HepG2 (cell line): ENCODE measurements around the gene NKX6-2. TPM values are rescaled to one million over a fixed set of nuclear protein-coding genes. Genes with fewer than 3 reads are reported as not detected.

Source experiments
- ATAC-seq: fragments of 200-7000 bp; cut with Tn5 transposase; 3 replicates; pipeline ENCODE4 v1.9.1; 2020; ENCODE audit warnings: mild to moderate bottlenecking, moderate library complexity
- BruUV-seq: library from RNA; stranded (reverse); fragments of 400-500 nt; replicated peaks from 2 replicates; lab custom pipeline; 2021; lab: Mats Ljungman, UMichigan
- CTCF ChIA-PET: fragments of 300-600 bp; formaldehyde crosslinking; extraction: SDS; loops from one replicate; lab custom pipeline; 2021; ENCODE audit warnings: low total read pairs, inconsistent platforms, low intra/inter-chr PET ratio; lab: Yijun Ruan, JAX
- POLR2A ChIA-PET: fragments of 350-600 bp; sonication (Branson Sonifier 250); formaldehyde crosslinking; loops from one replicate; lab custom pipeline; 2020; ENCODE audit warnings: antibody characterized with exemption, inconsistent platforms; lab: Yijun Ruan, JAX
- DNase-seq: peaks from one replicate; pipeline ENCODE4 v3.0.0-alpha.2; 2015; ENCODE audit warnings: low spot score
- FAIRE-seq: peaks from 3 replicates; lab custom pipeline; 2011; peaks lifted over from hg19 to GRCh38; lab: Jason Lieb, UNC
- H2AFZ ChIP-seq: one replicate; pipeline ENCODE4 v1.6.1; 2011; ENCODE audit warnings: low read length, inconsistent platforms
- H3K27ac ChIP-seq: fragments of 300-600 bp; 3 replicates; pipeline ENCODE4 v1.8.0; 2011; ENCODE audit warnings: mixed run types, mild to moderate bottlenecking, mixed read lengths, low read length, inconsistent platforms; ENCODE audit not compliant: insufficient read depth; ENCODE audit errors: extremely low read length
- H3K27me3 ChIP-seq, 2 experiments: fragments of 200-600 bp in 1 of 2; 2 replicates in 1 of 2; 3 replicates in 1 of 2; pipeline versions ENCODE4 v1.6.0 to v1.8.0; 2011; ENCODE audit warnings: low read length in 2 of 2, mild to moderate bottlenecking in 2 of 2, moderate library complexity in 2 of 2, inconsistent platforms in 1 of 2; ENCODE audit not compliant: insufficient read depth in 2 of 2, control insufficient read depth in 1 of 2
- H3K36me3 ChIP-seq, 2 experiments: fragments of 200-600 bp in 1 of 2; replicated peaks in 1 of 2; 2 replicates in 1 of 2; 3 replicates in 1 of 2; pipeline versions ENCODE4 v1.5.1 to v1.8.0; 2011; ENCODE audit warnings: low read length in 2 of 2, inconsistent platforms in 1 of 2; ENCODE audit not compliant: insufficient read depth in 2 of 2, control insufficient read depth in 1 of 2
- H3K4me1 ChIP-seq: 2 replicates; pipeline ENCODE4 v1.5.1; 2012; ENCODE audit warnings: low read length, inconsistent platforms; ENCODE audit not compliant: insufficient read depth
- H3K4me2 ChIP-seq: 2 replicates; pipeline ENCODE4 v1.6.0; 2011; ENCODE audit warnings: low read depth, low read length, inconsistent platforms
- H3K4me3 ChIP-seq, 3 experiments: fragments of 200-600 bp in 1 of 3; sonication (generic), shearing (Covaris generic) in 1 of 3; replicated peaks in 1 of 3; 2 replicates each; pipeline ENCODE4 v1.5.1; 2011 to 2016; ENCODE audit warnings: low read length in 3 of 3, inconsistent platforms in 2 of 3, low read depth in 2 of 3, mild to moderate bottlenecking in 2 of 3, control low read depth in 1 of 3, mixed read lengths in 1 of 3; ENCODE audit not compliant: insufficient read depth in 1 of 3
- H3K79me2 ChIP-seq: one replicate; pipeline ENCODE4 v1.6.1; 2011; ENCODE audit warnings: low read length, inconsistent platforms; ENCODE audit not compliant: insufficient read depth
- H3K9ac ChIP-seq: 2 replicates; pipeline ENCODE4 v1.6.0; 2011; ENCODE audit warnings: mild to moderate bottlenecking, low read depth, low read length, inconsistent platforms; ENCODE audit not compliant: insufficient read depth
- H3K9me3 ChIP-seq: 2 replicates; pipeline ENCODE4 v1.5.1; 2012; ENCODE audit warnings: mild to moderate bottlenecking, low read length
- H4K20me1 ChIP-seq: 2 replicates; pipeline ENCODE4 v1.6.0; 2011; ENCODE audit warnings: inconsistent platforms, mild to moderate bottlenecking, low read length, moderate library complexity; ENCODE audit not compliant: insufficient read depth
- NR2C2 ChIP-seq: sonication (generic); formaldehyde crosslinking; IDR thresholded peaks from 2 replicates; pipeline ENCODE4 v1.4.0; 2020; ENCODE audit warnings: missing genetic modification reagents, mild to moderate bottlenecking, moderate library complexity, borderline replicate concordance
- PPARG ChIP-seq: conservative IDR thresholded peaks from 2 replicates; pipeline ENCODE4 v1.6.1; 2016; ENCODE audit warnings: missing biosample characterization, missing genetic modification reagents
- ZMYM2 ChIP-seq: sonication (generic); formaldehyde crosslinking; IDR thresholded peaks from 2 replicates; pipeline ENCODE4 v1.8.0; 2022; ENCODE audit warnings: mild to moderate bottlenecking, missing genetic modification reagents
- ZNF644 ChIP-seq: IDR thresholded peaks from 2 replicates; pipeline ENCODE4 v1.6.1; 2016; ENCODE audit warnings: low read depth
- ZSCAN9 ChIP-seq: IDR thresholded peaks from 2 replicates; pipeline ENCODE4 v1.6.1; 2016; ENCODE audit warnings: borderline replicate concordance
- WGBS: methylation state at CpG from one replicate; pipeline ENCODE4 v1.1.6; 2017; ENCODE audit warnings: low lambda C conversion rate; 5-methylcytosine and 5-hydroxymethylcytosine counted together
- in situ Hi-C: cut with HindIII; loops from 2 replicates; pipeline ENCODE4 v1.10.0; 2017; ENCODE audit warnings: low pct_unique_long_range_greater_than_20kb; ENCODE audit not compliant: extremely low pct_ligation_motif_present
- intact Hi-C: fragments of 100-400 bp; cut with micrococcal nuclease; formaldehyde crosslinking; loops from one replicate; pipeline ENCODE4 v1.10.0; 2022; ENCODE audit not compliant: unreplicated experiment
- polyA plus RNA-seq, 8 experiments: library from polyadenylated mRNA; depleted of rRNA in 3 of 8; stranded (reverse) in 7 of 8; unstranded in 1 of 8; fragments of >200 nt; fragmentation: Illumina TruSeq in 4 of 8; extraction: Trizol in 4 of 8; gene quantifications; 2 replicates each; pipeline versions ENCODE4 v1.2.1 to v1.2.3, GENCODE V29; 2011 to 2016; ENCODE audit warnings: low read depth in 4 of 8, missing spikeins in 1 of 8, mixed read lengths in 1 of 8; ENCODE audit not compliant: insufficient read depth in 1 of 8
- total RNA-seq, 5 experiments: library from RNA; depleted of rRNA; stranded (reverse); fragments of >200 nt; fragmentation: Illumina TruSeq; extraction: Trizol; gene quantifications; 2 replicates each; pipeline ENCODE4 v1.2.3, GENCODE V29; 2016; ENCODE audit warnings: low read depth in 1 of 5
- TF ChIP-seq, protein P1 (sequence below): fragments of 450-650 bp; IDR thresholded peaks from 2 replicates; pipeline ENCODE4 v1.6.1; 2017
- TF ChIP-seq, protein P2 (sequence below): sonication (generic); formaldehyde crosslinking; IDR thresholded peaks from 2 replicates; pipeline ENCODE4 v1.5.1; 2020; ENCODE audit warnings: mild to moderate bottlenecking, missing genetic modification reagents, borderline replicate concordance

The NKX6-2 gene
- total and polyA plus RNA-seq, 2 of the 13 experiments (the other 11 are each of a cell fraction or from before 2014, with no cell fraction given), result not detected

DNA sequence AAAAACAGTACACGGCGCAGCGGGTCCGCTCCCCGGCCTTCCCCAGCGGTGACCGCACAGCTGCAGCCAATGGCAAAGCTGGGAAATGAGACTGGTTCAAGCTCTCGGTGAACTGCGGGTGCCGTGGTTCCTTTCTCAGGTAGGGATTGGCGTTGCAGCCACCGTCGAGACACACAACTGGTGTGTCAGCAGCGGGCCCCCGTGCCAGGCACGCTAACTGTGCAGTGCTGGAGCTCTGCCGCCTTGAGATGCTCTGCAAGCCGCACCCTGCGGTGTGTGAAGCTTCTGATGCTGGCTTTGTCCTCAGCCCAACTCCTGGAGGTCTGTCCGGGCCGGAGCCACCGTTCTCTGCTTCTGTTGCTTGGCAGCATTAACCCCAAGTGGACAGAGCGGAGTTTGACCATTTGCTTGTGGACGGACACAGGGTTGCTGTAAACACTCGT, 20.6 kb upstream of the NKX6-2 start:
- no peak overlapping the region for H3K4me3 ChIP-seq
- no peaks in the 10 kb centered on the region for H3K36me3 ChIP-seq
- ATAC-seq, result no peak
- TF ChIP-seq PPARG (CRISPR knock-in tag) (no peak), ZSCAN9 (CRISPR knock-in tag) (no peak), ZNF644 (CRISPR knock-in tag) (no peak), NR2C2 (CRISPR knock-in tag) (no peak), ZMYM2 (CRISPR knock-in tag) (no peak)
- TF ChIP-seq, protein P1, sequence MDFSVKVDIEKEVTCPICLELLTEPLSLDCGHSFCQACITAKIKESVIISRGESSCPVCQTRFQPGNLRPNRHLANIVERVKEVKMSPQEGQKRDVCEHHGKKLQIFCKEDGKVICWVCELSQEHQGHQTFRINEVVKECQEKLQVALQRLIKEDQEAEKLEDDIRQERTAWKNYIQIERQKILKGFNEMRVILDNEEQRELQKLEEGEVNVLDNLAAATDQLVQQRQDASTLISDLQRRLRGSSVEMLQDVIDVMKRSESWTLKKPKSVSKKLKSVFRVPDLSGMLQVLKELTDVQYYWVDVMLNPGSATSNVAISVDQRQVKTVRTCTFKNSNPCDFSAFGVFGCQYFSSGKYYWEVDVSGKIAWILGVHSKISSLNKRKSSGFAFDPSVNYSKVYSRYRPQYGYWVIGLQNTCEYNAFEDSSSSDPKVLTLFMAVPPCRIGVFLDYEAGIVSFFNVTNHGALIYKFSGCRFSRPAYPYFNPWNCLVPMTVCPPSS, result no peak
- TF ChIP-seq, protein P2, sequence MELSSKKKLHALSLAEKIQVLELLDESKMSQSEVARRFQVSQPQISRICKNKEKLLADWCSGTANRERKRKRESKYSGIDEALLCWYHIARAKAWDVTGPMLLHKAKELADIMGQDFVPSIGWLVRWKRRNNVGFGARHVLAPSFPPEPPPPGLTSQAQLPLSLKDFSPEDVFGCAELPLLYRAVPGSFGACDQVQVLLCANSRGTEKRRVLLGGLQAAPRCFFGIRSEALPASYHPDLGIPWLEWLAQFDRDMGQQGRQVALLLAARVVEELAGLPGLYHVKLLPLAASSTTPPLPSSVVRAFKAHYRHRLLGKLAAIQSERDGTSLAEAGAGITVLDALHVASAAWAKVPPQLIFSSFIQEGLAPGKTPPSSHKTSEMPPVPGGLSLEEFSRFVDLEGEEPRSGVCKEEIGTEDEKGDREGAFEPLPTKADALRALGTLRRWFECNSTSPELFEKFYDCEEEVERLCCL (CRISPR knock-in tag), result no peak
- no peaks in the 10 kb centered on the region for H3K9me3 ChIP-seq
- H2AFZ ChIP-seq, result no peak overlapping the region
- no peaks in the 10 kb centered on the region for H3K4me1 ChIP-seq
- in situ Hi-C loops (no loop called here), intact Hi-C loops (no loop called here)
- no peak for DNase-seq
- no peak overlapping the region for H3K4me2 ChIP-seq
- BruUV-seq, result no TSS peak
- POLR2A ChIA-PET, result no interaction called here
- no peak overlapping the region for H3K9ac ChIP-seq
- H3K27ac ChIP-seq, result no peak overlapping the region
- CTCF ChIA-PET, result no interaction called here
- H4K20me1 ChIP-seq, result no peaks in the 10 kb centered on the region
- peaks cover 8 to 58% of the 10 kb centered on the region in 2 experiments; a peak in 4 of 5 replicates for H3K27me3 ChIP-seq
- WGBS, result 56% methylated on average over 19 of the region's 25 CpGs
- FAIRE-seq, result no peak
- H3K79me2 ChIP-seq, result no peaks in the 10 kb centered on the region
